NCI-H1930 (cell line): ENCODE data around the gene PPARD.
"Not testable (repeated sequence)": the region's sequence is repeated elsewhere in the genome, so short reads cannot be mapped to it uniquely, and the experiment has no call there.

ENCODE experiments used
- DNase-seq, 2 experiments: peaks; one replicate each; lab custom pipeline; 2025; lab: John Stamatoyannopoulos, UW

Gene PPARD

DNA sequence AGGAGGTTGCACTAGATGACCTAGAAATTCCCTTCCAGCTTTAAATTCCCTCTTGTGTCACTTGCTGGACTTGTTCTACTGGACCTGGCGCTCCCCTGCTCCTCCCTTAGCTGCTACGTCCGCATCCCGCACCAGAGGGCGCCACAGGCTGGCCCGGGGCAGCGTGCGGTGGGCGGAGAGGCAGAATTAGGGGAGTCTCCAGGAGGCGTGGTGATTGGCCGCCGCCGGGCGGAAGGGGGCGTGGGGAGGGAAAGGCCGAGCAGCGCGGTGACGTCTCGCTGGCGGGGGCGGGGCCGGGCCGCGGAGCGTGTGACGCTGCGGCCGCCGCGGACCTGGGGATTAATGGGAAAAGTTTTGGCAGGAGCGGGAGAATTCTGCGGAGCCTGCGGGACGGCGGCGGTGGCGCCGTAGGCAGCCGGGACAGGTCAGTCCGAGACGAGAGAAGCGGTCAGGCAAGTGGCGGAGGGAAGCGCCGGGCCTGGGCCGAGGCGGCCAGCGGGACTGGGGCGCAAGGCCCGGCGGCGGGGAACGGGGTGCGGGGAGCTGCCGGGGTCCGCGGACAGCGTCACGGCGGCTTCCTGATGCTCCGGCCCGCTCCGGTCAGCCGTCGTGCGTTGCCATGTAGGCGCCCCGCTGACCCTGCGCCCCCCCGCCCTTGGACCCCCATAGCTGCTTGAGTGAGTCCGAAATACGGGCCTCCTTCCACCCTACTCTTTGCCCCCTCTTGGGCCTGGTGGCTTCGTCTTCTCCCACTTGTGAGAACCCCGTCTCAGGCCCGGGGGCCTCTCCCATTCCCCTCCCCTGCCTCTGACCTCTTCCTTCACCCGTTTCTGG, at the start of gene PPARD:
PPARD (plus strand) TSS at position 301 of the 834 bp plus-strand sequence. CDS start 68,530 bp downstream, outside the sequence.
- peak; percentile 82 to 91 for DNase-seq

DNA sequence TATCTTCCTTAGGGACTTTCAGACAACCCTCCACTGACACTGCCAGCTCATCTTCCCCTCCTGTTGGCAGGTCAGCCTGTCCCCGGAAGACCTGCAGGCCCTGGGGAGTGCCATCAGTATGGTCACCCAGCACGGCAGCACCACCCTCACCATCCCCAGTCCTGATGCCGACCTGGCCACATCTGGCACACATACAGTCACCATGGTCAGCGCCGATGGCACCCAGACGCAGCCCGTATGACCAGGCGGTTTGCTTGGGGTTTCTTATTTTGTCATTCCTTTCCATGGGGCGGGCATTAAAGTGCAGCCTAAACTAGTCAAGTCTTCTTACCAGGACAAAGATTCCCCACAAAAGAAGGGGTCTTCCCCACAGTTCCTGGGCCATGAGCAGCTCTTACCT, 48.7 kb upstream of the PPARD start:
- DNase-seq, result no peak

DNA sequence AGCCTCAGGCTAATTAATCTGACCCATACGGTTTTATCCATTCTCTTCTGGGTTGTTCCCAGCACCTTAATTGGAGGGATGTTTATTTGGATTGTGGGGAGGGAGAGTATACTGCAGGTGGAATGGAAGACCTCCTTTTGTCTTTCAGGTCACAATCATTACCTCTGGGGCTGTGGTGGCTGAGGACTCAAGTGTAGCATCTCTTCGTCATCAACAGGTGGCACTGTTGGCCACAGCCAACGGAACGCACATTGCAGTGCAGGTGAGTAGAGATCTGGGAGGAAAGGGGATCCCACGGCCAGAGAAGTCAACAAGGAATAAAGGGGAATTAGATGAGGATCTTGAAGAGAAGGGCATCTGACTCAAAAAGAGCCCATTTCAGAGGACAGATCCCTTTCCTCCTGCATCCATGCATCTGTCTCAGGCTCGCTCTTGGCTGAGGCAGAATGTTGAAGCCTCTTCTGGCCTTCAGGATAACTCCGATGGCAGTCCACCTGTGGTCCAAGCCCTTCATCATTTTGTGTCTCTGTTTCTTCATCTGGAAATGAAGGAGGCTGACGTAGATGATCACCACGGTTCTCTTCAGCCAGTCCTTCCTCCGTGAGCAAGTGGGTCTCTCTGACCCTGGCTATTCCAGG, 47.9 kb upstream of the PPARD start:
- DNase-seq, result peak; percentile 10 to 23

GRCh38 chr6:35295036-35295435, 47.3 kb upstream of the PPARD start:
- DNase-seq, result no peak

GRCh38 chr6:35295521-35296315, 46.6 kb upstream of the PPARD start:
- DNase-seq, result no peak

- DNase-seq, result no peak
Observed at GRCh38 chr6:35296931-35297600, 45.3 kb upstream of the PPARD start.

GRCh38 chr6:35297601-35298481, 44.5 kb upstream of the PPARD start, which contains the start of gene DEF6:
Gene DEF6, plus strand, starts transcription at chr6:35297818. Its CDS starts 39 bp downstream, at chr6:35297857.
- DNase-seq, result peak; percentile 40 to 50

DNA sequence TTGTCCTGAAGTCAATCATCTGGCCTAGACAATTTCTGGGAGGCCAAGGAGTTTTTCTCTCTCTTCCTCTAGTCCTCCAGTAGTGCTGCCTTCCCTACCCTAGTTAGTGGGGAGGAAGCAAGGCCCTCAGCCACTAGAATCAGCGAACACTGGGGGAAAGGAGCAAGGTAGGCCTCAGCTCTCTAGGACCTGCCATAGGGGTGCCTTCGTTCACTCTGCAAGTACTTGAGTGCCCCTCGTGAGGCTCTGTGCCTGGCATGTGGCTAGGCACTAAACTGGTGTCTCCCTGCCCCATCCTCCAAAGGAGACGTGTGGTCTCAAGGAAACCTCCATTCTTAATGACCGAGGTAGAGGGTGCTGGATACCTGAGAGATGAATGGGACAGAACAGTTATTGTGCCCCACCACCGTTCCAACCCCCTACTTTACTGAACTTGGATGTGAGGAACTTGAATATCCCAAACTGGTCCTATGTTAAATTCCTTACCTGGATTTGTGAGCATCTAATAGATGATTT, 43.7 kb upstream of the PPARD start:
- DNase-seq, result no peak

DNA sequence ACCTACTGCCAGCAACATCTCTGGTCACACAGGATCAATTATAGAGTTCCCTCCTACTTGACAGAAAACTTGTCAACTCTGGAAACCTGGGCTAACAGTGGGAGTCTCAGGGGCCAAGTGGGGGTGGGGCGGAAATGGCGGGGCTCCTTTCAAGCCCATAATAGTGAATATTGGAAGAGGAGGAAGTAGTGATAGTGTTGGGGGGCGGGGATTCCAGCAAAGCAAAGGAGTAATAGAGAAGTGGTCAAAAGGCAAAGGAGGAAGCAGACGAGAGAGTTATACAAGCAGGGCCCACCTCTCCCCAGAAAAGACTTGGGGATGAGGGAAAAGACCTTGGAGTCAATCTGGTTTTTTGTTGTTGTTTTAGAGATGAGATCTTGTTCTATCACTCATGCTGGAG, 42.7 kb upstream of the PPARD start:
- no peak for DNase-seq

- DNase-seq, result no peak
Observed at GRCh38 chr6:35300848-35301247, 41.5 kb upstream of the PPARD start.

GRCh38 chr6:35302604-35303241, 39.6 kb upstream of the PPARD start:
- no peak for DNase-seq

- DNase-seq, result no peak
Observed at GRCh38 chr6:35304299-35304698, 38.1 kb upstream of the PPARD start.

DNA sequence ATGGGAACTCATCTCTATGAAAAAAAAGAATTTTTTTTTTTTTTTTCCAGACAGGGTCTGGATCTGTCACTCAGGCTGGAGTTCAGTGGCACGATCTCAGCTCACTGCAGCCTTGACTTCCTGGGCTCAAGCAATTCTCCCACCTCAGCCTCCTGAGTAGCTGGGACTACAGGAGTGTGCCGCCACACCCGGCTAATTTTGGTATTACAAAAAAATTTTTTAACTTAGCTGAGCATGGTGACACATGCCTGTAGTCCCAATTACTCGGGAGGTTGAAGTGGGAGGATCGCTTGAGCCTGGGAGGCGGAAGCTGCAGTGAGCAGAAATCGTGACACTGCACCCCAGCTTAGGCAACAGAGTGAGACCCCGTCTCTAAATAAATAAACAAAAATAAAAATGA, 37.2 kb upstream of the PPARD start:
- no peak for DNase-seq

DNA sequence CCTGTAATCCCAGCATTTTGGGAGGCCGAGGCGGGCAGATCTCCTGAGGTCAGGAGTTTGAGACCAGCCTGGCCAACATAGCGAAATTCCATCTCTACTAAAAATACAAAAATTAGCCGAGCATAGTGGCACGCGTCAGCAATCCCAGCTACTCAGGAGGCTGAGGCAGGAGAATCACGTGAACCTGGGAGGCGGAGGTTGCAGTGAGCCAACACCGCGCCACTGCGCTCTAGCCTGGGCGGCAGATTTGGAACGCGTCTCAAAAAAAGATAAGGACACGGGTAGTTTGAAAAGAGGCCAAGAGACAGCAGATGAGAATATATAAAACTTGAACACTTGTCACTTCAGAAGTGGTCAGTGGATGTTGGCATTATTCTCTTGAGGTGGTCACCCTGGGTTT, 35.2 kb upstream of the PPARD start:
- DNase-seq, result not testable (repeated sequence)

DNA sequence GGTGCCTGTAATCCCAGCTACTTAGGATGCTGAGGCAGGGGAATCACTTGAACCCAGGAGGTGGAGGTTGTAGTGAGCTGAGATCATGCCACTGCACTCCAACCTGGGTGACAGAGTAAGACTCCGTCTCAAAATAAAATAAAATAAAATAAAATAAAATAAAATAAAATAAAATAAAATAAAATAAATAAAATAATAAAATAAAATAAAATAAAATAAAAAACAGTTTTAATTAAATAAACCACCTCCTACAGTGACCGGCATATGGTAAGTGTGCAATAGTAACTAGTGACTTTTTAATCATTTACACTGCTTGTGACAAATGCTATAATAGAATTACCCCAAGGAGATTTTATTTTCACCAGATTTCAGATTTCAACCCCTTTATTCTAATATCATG, 33.8 kb upstream of the PPARD start:
- not testable (repeated sequence) for DNase-seq

- no peak for DNase-seq
Observed at GRCh38 chr6:35309611-35310264, 32.6 kb upstream of the PPARD start.

GRCh38 chr6:35310265-35310831, 32.0 kb upstream of the PPARD start:
- no peak for DNase-seq

- DNase-seq, result no peak
Observed at GRCh38 chr6:35311390-35312075, 30.8 kb upstream of the PPARD start.
